ENCODE results near the gene PRR36.

Gene PRR36

DNA sequence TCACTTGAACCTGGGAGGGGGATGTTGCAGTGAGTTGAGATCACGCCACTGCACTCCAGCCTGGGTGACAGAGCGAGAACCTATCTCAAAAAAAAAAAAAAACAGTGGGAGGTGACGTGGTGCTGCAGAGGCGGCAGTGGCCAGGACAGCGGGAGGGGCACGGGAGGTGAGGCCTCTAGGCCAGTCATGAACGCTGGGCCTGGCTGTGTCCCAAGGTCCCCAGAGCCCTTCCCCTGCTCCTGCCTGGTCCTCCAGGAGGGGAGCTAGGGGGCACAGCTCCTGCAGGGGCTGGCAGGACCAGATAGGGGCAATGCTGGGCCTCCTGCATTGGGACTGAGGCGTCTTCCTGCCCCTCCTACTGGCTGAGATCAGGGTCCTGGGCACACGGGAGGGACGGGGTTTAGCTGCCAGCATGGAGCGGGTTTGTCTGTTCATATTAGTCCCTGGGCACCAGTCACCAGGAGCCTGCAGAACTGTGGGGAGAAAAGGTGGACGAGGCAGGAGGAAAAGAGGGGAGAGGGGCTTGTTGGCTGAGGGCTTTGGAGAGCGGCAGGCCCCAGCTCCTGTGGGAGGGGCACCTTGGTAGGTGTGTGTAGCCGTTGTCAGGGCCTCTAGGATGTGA is 34.0 kb upstream of the PRR36 start:
- Histone ChIP-seq H3K27ac (replicated peaks) (no peak overlapping the region), H3K27me3 (ENCODE audit: insufficient read depth, poor library complexity, severe bottlenecking) (no peaks in the 10 kb centered on the region), H3K4me3 (replicated peaks; ENCODE audit: insufficient read depth, low read length) (no peak overlapping the region)
- TF ChIP-seq POLR2AphosphoS5 (IDR thresholded peaks at IDR 0.05; ENCODE audit: low read depth) (0 out of 2 replicates have a peak, but pooled peaks have one; percentile 28), GABPA (IDR thresholded peaks at IDR 0.05; ENCODE audit: low read depth) (no peak)
- no peak for DNase-seq (ENCODE audit: low read depth in 1 of 2, low spot score in 1 of 2)

DNA sequence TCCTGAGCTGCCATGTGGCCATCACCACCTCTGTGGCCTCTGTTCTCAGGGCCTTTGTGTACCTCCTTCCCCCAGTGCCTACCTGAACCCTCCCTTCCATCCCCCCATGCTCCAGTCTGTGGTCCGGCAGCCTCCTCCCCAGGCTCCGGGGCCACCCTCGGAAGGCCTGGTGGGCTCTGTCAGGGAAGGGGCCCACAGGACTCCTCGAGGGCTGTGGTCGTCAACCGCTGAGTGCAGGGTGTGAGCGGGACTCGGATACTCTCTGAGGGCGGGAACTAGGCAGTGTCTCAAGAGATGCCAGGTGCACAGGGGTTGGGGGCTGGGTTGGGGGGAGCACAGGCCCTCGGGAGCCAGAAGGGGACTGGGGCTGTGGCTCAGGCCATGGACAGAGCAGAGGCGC is 33.4 kb upstream of the PRR36 start:
- H3K4me3 ChIP-seq (replicated peaks; ENCODE audit: insufficient read depth, low read length) = no peak overlapping the region
- H3K27me3 ChIP-seq (ENCODE audit: insufficient read depth, poor library complexity, severe bottlenecking) = no peaks in the 10 kb centered on the region

DNA sequence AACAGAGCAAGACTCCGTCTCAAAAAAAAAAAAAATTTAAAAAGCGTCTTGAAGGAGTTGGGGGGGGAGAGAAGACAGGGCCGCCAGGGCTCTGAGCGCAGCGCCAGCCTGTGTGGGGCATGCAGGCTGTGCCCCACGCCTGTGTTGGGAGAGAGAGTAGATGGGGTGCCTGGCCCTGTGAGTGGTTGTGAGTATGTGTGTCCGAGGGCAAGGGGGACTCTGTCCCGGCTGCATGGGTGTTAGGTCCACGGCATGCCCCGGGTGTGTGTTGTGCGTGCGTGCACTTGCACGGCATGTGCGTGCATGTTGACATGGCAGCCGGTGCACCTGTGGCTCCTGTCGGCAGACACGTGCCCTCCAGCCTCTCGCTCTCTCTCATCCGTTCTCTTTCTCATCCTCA is 32.9 kb upstream of the PRR36 start:
- DNase-seq (ENCODE audit: low read depth in 1 of 2, low spot score in 1 of 2) = no peak
- Histone ChIP-seq H3K27ac (replicated peaks) (no peak overlapping the region), H3K4me3 (replicated peaks; ENCODE audit: insufficient read depth, low read length) (no peak overlapping the region), H3K27me3 (ENCODE audit: insufficient read depth, poor library complexity, severe bottlenecking) (no peaks in the 10 kb centered on the region)
- TF ChIP-seq SPI1 (IDR thresholded peaks at IDR 0.05; ENCODE audit: borderline replicate concordance, low read depth) (no peak), GABPA (IDR thresholded peaks at IDR 0.05; ENCODE audit: low read depth) (no peak), POLR2AphosphoS5 (IDR thresholded peaks at IDR 0.05; ENCODE audit: low read depth) (no peak)
- TF ChIP-seq, protein P1, sequence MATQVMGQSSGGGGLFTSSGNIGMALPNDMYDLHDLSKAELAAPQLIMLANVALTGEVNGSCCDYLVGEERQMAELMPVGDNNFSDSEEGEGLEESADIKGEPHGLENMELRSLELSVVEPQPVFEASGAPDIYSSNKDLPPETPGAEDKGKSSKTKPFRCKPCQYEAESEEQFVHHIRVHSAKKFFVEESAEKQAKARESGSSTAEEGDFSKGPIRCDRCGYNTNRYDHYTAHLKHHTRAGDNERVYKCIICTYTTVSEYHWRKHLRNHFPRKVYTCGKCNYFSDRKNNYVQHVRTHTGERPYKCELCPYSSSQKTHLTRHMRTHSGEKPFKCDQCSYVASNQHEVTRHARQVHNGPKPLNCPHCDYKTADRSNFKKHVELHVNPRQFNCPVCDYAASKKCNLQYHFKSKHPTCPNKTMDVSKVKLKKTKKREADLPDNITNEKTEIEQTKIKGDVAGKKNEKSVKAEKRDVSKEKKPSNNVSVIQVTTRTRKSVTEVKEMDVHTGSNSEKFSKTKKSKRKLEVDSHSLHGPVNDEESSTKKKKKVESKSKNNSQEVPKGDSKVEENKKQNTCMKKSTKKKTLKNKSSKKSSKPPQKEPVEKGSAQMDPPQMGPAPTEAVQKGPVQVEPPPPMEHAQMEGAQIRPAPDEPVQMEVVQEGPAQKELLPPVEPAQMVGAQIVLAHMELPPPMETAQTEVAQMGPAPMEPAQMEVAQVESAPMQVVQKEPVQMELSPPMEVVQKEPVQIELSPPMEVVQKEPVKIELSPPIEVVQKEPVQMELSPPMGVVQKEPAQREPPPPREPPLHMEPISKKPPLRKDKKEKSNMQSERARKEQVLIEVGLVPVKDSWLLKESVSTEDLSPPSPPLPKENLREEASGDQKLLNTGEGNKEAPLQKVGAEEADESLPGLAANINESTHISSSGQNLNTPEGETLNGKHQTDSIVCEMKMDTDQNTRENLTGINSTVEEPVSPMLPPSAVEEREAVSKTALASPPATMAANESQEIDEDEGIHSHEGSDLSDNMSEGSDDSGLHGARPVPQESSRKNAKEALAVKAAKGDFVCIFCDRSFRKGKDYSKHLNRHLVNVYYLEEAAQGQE (IDR thresholded peaks at IDR 0.05; ENCODE audit: insufficient replicate concordance, low read depth) = no peak
- TF ChIP-seq, protein P2, sequence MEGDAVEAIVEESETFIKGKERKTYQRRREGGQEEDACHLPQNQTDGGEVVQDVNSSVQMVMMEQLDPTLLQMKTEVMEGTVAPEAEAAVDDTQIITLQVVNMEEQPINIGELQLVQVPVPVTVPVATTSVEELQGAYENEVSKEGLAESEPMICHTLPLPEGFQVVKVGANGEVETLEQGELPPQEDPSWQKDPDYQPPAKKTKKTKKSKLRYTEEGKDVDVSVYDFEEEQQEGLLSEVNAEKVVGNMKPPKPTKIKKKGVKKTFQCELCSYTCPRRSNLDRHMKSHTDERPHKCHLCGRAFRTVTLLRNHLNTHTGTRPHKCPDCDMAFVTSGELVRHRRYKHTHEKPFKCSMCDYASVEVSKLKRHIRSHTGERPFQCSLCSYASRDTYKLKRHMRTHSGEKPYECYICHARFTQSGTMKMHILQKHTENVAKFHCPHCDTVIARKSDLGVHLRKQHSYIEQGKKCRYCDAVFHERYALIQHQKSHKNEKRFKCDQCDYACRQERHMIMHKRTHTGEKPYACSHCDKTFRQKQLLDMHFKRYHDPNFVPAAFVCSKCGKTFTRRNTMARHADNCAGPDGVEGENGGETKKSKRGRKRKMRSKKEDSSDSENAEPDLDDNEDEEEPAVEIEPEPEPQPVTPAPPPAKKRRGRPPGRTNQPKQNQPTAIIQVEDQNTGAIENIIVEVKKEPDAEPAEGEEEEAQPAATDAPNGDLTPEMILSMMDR (IDR thresholded peaks at IDR 0.05; ENCODE audit: insufficient read depth, low read length) = no peak

More for the DNA sequence above, 33.4 kb upstream of the PRR36 start:
- TF ChIP-seq, protein P1 (IDR thresholded peaks at IDR 0.05; ENCODE audit: insufficient replicate concordance, low read depth) = no peak
- no peak for TF ChIP-seq GABPA (IDR thresholded peaks at IDR 0.05; ENCODE audit: low read depth)
- no peak for TF ChIP-seq SPI1 (IDR thresholded peaks at IDR 0.05; ENCODE audit: borderline replicate concordance, low read depth)
- no peak for TF ChIP-seq POLR2AphosphoS5 (IDR thresholded peaks at IDR 0.05; ENCODE audit: low read depth)
- TF ChIP-seq, protein P2 (IDR thresholded peaks at IDR 0.05; ENCODE audit: insufficient read depth, low read length) = no peak
- no peak overlapping the region for H3K27ac ChIP-seq (replicated peaks)
- DNase-seq (ENCODE audit: low read depth in 1 of 2, low spot score in 1 of 2) = no peak

DNA sequence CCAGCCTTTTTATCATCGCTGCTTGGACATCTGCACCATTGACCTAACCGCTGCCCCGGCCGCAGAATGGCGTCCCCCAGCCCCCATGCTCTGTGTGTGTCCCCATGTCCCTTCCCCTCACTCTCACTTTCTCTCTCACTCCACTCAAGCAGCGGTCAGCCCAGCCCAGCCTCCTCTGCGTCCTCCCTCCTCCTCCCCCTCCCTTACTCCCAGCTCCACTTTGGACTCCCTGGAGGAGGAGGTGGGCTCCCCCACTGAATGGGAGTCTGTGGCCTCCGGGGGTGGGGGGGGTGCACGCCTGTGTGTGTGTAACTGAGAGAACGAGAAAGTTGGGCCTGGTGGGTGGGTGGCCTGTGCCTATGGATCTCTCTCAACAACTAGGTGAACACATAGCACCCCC is 31.7 kb upstream of the PRR36 start:
- Histone ChIP-seq H3K27ac (replicated peaks) (no peak overlapping the region), H3K4me3 (replicated peaks; ENCODE audit: insufficient read depth, low read length) (no peak overlapping the region), H3K27me3 (ENCODE audit: insufficient read depth, poor library complexity, severe bottlenecking) (no peaks in the 10 kb centered on the region)
- TF ChIP-seq GABPA (IDR thresholded peaks at IDR 0.05; ENCODE audit: low read depth) (no peak), POLR2AphosphoS5 (IDR thresholded peaks at IDR 0.05; ENCODE audit: low read depth) (no peak), SPI1 (IDR thresholded peaks at IDR 0.05; ENCODE audit: borderline replicate concordance, low read depth) (no peak)
- TF ChIP-seq, protein P2 (IDR thresholded peaks at IDR 0.05; ENCODE audit: insufficient read depth, low read length) = no peak
- TF ChIP-seq, protein P1 (IDR thresholded peaks at IDR 0.05; ENCODE audit: insufficient replicate concordance, low read depth) = no peak
- no peak for DNase-seq (ENCODE audit: low read depth in 1 of 2, low spot score in 1 of 2)
